GM15510 (cell line): Measurements from ENCODE around the gene PPP2R5B.

Source experiments
- POLR2A ChIP-seq: IDR thresholded peaks from 3 replicates; pipeline ENCODE4 v1.6.1; 2011; ENCODE audit warnings: borderline replicate concordance; ENCODE audit not compliant: insufficient read length; ENCODE audit errors: extremely low read depth

The PPP2R5B gene

GRCh38 chr11:64885367-64886286, 38.9 kb upstream of the PPP2R5B start:
- TF ChIP-seq POLR2A, result no peak

GRCh38 chr11:64887234-64887756, 37.2 kb upstream of the PPP2R5B start:
- no peak for TF ChIP-seq POLR2A

GRCh38 chr11:64887757-64888405, 36.6 kb upstream of the PPP2R5B start:
- TF ChIP-seq POLR2A, result peak; percentile 33

GRCh38 chr11:64888406-64888728, 36.1 kb upstream of the PPP2R5B start:
- no peak for TF ChIP-seq POLR2A

GRCh38 chr11:64888729-64889511, 35.6 kb upstream of the PPP2R5B start:
- TF ChIP-seq POLR2A, result no peak

GRCh38 chr11:64890522-64890939, 34.0 kb upstream of the PPP2R5B start:
- TF ChIP-seq POLR2A, result no peak

- no peak for TF ChIP-seq POLR2A
Observed at GRCh38 chr11:64891215-64891848, 33.2 kb upstream of the PPP2R5B start.

- TF ChIP-seq POLR2A, result no peak
Observed at GRCh38 chr11:64891880-64892279, 32.6 kb upstream of the PPP2R5B start.

- TF ChIP-seq POLR2A, result no peak
Observed at GRCh38 chr11:64892411-64892831, 32.1 kb upstream of the PPP2R5B start.

GRCh38 chr11:64892838-64893193, 31.7 kb upstream of the PPP2R5B start:
- no peak for TF ChIP-seq POLR2A

GRCh38 chr11:64893194-64894069, 31.1 kb upstream of the PPP2R5B start:
- no peak for TF ChIP-seq POLR2A

GRCh38 chr11:64894070-64894811, 30.2 kb upstream of the PPP2R5B start:
- TF ChIP-seq POLR2A, result no peak
